Activated naive CD4-positive, alpha-beta T cell (primary cell): Measurements from ENCODE around the gene FAM149B1.
A peak's percentile ranks its signal among the peaks of the same experiment; 100 is the strongest.
"Not testable (repeated sequence)": the region's sequence is repeated elsewhere in the genome, so short reads cannot be mapped to it uniquely, and the experiment has no call there.

Source experiments
- DNase-seq, 4 experiments: peaks; one replicate each; lab custom pipeline; 2025; lab: John Stamatoyannopoulos, UW

The FAM149B1 gene

DNA sequence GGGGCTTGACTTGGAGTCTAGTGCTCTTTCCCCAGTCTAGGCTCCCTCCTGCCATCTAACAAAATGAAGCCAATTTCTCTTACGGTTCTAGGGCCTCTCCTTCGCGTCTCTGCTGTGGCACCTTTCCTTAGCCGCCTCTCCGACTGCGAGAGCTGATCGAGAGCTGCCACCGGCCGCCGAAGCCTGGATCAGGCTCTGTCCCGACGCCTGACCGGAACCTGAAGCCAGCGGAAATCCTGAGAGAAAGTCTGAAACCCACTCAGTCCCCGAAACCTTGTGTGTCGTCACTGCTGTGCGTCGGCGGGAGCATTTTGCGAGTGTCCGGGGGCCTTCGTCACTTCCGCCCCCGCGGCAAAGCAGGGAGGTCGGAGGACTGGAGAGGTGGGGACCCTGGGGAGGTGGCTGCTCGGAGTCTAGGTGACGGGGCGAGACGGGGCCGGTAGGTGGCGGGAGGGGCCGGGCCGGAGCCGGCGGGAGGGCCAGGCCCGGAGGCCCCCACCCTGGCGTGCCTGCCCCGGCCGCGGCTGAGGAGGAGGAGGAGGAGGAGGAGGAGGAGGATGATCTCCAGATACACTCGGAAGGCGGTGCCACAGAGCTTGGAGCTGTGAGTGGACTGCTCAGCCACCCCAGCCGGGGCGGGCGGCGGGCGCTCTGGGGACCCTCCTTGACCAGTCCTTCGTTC lies at the start of gene FAM149B1, which contains the start of gene ECD:
TSS of gene FAM149B1 (plus strand) at position 337 of the 682 bp plus-strand sequence. CDS start at position 558, 221 bp downstream.
TSS of gene ECD (minus strand) at position 226 of the 682 bp plus-strand sequence. CDS start 4,071 bp downstream, outside the sequence.
- DNase-seq = peak; percentile 74 to 81 (median 78)

DNA sequence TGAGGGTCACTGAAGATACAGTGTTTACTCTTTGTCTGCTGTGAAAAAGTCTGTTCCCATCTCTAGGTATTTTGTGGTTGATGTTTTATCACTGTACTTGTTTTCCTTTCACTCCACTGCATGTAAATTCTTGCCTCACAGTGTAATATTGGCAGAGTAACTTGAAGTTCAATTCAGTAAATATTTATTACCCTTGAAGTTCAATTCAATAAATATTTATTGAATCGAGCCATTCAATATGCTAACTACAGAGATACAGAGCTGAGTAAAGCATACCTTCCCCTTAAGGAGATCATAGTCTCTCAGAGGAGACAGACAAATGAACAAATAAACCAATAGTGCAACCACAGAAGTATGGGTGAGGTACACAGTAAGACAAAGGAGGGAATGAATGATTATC lies 48.5 kb upstream of the FAM149B1 start:
- no peak for DNase-seq

DNA sequence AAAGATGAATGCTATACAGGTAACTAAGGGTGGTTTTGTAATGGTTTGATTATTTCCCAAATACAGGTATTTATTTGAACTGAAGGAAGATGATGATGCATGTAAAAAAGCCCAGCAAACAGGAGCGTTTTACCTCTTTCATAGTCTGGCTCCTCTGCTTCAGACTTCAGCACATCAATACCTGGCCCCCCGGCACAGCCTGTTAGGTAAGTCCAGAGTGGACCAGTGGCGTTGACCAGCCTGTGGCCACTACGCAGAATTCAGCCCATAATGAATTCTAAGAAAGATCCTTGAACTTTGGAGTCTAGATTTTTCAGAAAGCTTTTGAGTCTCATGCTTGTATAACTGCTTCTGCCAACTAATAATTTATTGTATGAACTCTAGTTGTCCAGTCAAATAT lies 48.0 kb upstream of the FAM149B1 start:
- no peak for DNase-seq

DNA sequence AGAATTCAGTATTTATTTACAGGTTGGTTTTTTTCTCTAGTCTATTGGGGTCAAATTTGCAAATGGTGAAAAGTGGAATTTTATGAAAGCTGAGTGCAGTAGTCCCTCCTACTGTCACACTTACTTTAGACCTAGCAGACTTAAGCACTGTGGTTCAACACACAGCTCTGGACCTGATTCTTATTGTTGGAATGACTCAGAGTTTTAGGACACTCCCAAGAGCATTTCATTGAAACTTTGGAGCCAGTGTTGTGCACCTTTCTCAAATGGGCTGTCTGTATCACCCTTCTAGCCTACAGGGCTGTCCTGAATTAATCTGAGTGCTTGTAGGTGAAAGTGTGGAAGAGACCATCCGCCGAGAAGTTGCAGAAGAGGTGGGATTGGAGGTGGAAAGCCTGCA lies 41.6 kb upstream of the FAM149B1 start:
- DNase-seq = no peak

DNA sequence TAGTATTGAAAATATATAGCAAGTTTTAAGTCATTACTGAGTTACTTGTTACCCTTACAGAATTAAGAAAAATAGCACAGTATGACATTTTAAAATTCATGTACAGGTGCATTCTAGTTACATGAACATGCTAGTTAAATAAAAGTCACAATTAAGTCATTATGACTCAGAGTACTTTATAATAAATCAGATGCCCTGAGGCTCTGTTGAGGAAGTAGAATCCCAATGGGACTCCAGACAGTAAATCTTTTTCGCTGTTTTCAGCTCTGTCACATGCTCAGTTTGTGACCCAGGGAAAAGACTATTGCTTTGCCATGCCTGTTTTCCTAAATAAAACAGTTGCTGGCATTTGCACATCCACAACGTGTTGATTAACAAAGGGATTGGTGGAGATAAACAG lies 36.6 kb upstream of the FAM149B1 start:
- no peak for DNase-seq

DNA sequence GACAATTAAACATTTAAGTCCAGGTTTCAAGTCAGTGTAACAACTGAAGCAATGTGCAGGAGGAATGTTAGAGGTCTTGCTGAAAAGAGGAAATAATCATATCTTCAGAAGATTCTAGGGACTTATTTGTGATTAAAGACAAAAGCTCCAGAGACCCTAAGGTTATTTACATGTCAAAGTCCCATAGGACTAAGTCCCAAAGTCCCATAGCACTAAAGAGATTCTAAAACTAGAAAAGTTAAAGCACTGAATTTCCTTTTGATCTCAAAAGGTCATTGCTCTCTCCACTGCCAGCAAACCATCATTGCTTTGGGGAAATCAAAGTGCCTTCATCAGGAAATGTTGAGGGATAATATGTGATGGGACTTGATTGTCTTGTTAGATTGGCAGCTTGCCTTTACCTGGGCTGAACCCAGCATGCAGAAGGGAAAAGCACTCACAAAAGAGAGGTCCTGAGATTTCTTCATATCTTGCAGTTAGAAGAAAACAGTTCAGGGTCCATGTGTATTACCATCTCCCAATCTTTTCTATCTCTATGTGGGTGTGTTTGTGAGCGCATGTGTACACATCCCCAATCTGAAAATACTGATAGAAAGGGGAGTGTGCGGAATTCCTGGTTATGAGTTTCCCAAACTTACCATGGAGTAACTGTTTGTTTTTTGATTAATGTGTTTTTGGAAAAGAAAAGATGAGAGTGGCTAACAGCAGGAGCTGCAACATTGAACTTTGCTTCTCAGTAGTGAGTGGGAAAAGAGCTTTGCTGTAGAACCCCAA lies 35.8 kb upstream of the FAM149B1 start:
- DNase-seq = no peak

DNA sequence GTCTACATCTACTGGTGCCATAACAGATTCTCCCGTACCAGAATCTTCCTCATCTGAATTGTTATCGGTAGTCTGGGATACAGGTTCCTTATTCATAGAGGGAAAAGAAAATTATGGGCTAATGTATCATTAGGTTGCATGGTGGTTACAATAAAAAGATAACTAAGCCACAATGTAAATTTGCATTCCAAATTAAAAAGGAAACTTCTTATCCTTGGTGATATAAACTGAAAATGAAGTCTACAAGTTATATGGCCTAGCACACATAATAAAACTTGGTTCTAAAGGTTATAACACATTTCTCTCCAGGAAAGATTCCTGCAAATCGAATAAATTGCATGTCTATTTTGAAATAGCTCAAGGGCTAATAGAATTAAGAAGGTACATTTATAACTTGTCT lies 33.2 kb upstream of the FAM149B1 start:
- DNase-seq = no peak

DNA sequence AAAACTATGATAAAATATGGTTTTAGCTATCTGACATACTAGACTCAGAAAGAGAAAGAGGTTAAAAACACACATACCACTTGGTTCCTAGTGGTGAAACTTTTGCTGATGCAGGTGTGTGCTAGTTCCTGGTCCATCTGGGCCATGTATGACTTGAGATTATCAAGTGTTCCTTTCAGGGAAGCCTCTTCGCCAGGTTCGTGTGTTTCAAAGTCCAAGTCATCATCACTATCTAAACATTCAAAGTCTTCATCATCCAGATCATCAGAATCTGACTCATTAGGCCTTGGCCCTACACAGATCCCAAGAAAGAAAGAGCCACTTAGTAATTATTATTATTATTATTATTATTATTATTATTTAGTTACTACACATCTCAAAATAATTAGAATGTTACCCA lies 31.3 kb upstream of the FAM149B1 start:
- no peak for DNase-seq

DNA sequence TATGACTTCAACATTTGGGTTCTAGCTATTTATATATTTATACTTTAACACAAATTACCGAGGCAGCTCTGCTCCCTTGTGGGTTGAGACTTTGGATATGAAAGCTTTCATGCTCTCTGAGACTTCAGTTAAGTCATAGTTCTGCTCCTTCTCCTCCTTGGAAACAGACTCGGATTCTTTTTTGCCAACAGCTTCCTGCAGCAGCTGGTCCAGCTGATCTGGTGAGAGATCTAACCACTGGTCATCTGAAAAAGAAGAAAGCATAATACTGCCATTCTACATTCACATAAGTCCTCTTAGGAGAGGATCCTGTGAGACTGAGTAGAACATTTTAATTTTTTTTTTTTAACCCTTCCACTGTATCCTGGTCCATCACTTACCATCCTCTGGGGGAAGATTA lies 28.7 kb upstream of the FAM149B1 start:
- no peak for DNase-seq

DNA sequence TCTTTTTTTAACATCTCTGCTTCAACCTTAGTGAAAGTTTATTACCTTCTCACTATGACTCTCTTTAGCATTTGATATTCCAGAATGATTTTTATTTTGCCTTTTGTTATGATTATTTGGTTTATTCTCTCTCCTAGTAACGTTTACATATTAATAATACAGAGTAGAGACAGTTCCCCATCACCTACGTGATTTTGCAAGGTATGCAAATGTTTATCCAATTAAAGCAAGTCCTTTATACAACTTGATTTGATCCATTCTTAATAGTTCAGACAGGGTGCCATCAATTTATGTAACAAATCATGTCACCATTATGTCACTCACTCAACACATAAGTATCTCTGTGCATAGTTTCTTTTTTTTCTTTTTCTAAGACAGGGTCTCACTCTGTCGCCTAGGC lies 26.3 kb upstream of the FAM149B1 start:
- no peak for DNase-seq

DNA sequence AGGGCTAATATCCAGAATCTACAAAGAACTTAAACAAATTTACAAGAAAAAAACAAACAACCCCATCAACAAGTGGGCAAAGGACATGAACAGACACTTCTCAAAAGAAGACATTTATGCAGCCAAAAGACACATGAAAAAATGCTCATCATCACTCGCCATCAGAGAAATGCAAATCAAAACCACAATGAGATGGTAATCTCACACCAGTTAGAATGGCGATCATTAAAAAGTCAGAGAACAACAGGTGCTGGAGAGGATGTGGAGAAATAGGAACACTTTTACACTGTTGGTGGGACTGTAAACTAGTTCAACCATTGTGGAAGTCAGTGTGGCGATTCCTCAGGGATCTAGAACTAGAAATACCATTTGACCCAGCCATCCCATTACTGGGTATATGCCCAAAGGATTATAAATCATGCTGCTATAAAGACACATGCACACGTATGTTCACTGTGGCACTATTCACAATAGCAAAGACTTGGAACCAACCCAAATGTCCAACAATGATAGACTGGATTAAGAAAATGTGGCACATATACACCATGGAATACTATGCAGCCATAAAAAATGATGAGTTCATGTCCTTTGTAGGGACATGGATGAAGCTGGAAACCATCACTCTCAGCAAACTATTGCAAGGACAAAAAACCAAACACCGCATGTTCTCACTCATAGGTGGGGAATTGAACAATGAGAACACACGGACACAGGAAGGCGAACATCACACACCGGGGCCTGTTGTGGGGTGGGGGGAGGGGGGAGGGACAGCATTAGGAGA lies 17.1 kb upstream of the FAM149B1 start:
- not testable (repeated sequence) for DNase-seq

DNA sequence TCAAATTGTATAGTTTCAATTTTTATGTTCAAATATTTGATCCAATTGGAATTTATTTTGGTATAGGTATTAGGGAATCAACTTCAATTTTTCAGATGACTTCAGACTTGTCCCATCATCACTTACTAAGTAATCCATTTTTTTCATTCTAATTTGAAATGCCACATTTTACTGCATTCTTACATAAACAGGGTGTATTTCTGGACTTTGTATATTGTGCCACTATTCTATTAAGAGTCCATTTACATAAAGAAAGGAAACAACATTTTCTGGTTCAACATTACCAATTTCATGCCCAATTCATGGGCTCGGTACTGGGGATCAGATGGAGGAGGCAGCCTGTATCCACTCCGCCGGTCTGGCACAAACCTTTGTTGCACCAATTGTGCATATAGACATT lies 15.9 kb upstream of the FAM149B1 start:
- no peak for DNase-seq

DNA sequence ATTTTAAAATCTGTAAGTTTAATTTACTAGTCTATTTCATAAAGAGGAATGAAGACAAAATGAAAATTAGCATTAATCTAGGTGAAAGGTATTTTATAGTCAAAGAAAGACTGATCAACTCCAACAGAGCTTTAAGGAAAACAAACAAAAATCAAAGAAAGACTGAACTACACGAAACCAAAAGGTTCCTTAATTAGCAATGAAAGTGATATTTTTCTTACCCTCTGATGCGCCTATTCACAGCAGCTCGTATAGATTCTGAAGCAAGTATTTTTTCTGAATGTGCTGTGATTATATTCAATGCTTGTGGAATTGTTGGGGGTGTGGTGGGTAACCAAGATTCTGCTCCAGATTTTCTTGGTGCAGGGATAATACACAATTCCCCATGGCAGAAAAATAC lies 11.9 kb upstream of the FAM149B1 start:
- DNase-seq = no peak

DNA sequence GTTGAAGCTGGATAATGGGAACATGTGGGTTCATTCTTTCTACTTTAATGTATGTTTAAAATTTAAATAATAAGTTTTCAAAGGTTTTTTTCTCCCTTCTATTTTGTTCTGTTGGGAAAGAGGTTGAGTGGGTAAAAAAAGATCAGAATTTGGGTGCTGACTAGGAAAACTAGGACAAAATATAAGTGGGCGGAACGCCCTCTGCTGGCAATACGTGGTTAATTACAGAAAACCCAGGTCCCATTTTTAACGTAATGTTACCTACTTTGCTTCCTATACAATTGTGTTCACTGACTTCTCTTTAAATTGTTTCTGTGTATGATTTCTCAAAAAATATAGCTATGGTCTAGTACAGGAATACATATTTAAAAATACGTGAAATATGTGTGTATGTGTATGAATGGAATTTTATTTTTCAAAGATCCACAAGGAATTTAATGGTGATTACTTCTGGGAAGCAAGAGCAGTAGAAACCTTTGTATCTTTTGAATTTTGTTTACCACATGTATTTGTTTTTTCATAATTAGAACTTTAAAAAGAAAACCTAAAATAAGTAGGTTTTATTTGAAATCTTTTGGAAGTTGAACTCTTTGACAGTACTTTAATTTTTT lies 8.8 kb upstream of the FAM149B1 start:
- peak in 3 of 4 experiments; percentile 10 to 42 (median 20) for DNase-seq

DNA sequence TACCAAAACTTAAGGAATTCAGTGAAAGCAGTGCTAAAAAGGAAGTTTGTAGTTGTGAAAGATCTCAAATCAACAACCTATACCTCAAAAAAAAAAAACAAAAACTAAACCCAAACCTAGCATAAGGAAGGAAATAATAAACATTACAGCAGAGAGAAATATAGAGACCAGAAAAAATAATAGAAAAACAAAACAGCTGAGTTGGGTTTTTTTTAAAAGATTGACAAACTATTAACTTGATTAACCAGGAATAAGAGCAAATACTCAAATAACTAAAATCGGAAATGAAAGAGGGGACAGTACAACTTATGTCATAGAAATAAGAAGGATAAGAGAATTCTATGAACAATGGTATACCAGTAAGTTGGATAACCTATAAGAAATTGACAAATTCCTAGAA lies 6.8 kb upstream of the FAM149B1 start:
- DNase-seq = no peak

DNA sequence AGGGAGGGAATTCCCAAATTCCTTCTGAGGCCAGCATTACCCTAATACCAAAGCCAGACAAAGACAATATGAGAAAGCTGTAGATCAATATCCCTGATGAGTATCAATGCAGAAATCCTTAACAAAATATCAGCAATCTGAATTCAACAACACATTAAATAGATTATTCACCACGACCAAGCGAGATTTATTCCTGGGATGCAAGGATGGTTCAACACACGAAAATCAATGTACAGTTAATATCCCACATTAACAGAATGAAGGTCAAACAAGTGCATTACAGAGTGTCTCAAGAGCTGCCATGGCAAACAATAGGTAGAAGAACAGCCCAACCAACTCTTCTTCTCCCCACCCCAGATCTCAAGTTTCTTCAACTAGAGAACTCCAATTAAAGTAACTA lies 6.3 kb upstream of the FAM149B1 start:
- DNase-seq = no peak

DNA sequence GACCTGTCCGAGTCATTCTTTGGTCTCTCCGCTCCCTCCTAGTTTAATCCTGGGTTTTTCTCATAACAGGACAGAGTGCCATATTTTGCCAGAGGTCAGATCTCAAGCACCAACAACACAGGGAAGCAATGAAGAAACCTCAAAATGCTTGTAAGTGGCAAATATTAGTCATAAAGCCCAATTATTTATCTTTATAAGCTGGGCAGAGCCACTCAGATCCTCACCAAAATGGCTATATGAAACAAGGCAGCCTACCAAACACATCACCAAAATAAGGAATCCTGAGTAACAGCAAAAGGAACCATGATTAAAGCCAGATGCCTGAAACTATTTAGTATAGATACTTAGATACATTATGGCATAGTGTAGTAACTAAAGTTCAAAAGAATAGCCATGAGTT lies 4.8 kb upstream of the FAM149B1 start:
- no peak for DNase-seq

DNA sequence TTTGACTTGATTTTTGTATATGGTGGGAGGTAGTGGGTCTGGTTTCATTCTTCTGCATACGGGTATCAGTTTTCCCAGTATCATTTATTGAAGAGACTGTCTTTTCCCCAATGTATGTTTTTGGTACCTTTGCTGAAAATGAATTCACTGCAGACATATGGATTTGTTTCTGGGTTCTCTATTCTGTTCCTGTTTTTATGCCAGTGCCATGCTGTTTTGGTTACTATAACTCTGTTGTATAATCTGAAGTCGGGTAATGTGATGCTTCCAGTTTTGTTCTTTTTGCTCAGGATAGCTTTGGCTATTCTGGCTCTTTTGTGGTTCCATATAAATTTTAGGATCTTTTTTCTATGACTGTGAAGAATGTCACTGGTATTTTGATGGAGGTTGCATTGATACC lies 947 bp upstream of the FAM149B1 start:
- DNase-seq = no peak

DNA sequence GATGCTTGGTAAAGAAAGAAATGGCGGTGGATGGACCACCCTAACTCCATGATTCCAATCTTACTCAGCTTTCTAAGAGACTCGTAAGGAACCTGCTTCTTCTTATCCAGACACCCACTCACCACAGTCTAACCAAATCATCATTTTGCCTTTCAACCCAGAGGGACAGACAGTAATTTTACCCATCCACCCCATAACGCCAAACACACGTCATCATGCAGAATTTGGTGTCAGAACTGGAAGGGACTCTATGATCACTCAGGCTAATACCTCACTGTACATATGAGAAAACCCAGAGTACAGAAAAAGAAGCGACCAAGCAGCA lies 499 bp upstream of the FAM149B1 start:
- DNase-seq = no peak

DNA sequence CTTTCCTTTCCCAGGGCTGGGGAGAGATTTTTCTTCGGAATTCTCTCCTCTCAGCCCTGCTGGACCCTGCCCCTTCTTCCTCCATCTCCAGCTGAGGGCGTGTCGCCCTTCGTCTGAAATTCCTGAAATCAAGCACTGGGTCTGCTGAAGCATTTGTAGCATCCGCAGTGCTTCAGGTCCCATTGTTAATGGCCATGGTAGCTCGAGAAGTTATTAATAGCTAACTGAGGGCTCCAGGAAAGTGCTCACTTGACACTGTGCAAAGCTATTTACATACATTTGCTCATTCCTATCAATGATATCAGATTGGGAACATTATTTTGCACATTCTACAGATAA lies 515 bp downstream of the FAM149B1 start:
- DNase-seq = no peak

DNA sequence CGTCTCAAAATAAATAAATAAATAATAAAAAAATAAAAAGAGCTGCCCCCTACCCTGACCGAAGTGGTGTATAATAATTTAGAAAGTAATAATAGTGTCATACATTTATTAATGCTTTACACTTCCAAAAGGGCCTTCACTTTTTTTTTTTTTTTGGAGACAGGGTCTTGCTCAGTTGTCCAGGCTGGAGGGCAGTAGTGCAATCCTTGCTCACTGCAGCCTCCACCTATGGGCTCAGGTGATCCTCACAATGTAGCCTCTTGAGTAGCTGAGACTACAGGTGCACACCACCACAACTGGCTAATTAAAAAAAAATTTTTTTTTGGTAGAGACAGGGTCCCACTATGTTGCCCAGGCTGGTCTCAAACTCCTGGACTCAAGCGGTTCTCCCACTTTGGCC lies 1.4 kb downstream of the FAM149B1 start:
- DNase-seq = no peak

DNA sequence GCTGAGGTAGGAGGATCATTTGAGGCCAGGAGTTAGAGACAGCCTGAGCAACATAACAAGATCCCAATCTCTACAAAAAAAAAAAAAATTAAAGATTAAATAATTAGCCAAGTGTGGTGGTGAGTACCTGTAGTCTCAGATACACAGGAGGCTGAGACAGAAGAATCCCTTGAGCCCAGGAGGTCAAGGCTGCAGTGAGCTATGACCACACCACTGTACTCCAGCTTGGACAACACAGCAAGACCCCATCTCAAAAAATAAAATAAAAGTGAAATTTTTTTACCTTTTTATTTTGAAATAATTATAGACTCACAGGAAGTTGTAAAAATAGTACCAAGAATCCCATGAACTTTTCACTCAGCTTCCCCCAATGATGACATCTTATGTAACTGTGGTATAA lies 4.9 kb downstream of the FAM149B1 start:
- DNase-seq = no peak
